Frontal cortex (tissue), 4 donors: Measurements from ENCODE around the gene SLITRK5. TPM values are rescaled to one million over a fixed set of nuclear protein-coding genes. Genes with fewer than 3 reads are reported as not detected.

Experiments used
- DNase-seq, 2 donors: peaks; one replicate each; pipeline ENCODE4 v3.0.0; 2012; ENCODE audit warnings: low spot score in 2 of 2
- FAIRE-seq: peaks from 2 replicates; lab custom pipeline; 2012; peaks lifted over from hg19 to GRCh38; lab: Jason Lieb, UNC
- total RNA-seq: library from RNA; depleted of rRNA; stranded (reverse); fragments of >200 nt; gene quantifications from one replicate; pipeline ENCODE4 v1.2.3, GENCODE V29; 2014
- donor health status: control.
- donor health status: control.
- donor health status: control.

SLITRK5 gene
- 29.3 TPM for total RNA-seq

GRCh38 chr13:87671031-87671752 lies at the start of gene SLITRK5:
Gene SLITRK5 (plus strand): TSS chr13:87671371. CDS start chr13:87675389, 4,018 bp downstream.
- DNase-seq, result peak; percentile 73 to 80
- FAIRE-seq, result no peak

- FAIRE-seq (no peak), DNase-seq (no peak)
These were observed 48.2 kb upstream of the SLITRK5 start for GRCh38 chr13:87622971-87623370.

GRCh38 chr13:87656306-87656705 lies 14.9 kb upstream of the SLITRK5 start:
- DNase-seq (no peak), FAIRE-seq (no peak)

- no peak for FAIRE-seq
- no peak for DNase-seq
These were observed 9.7 kb upstream of the SLITRK5 start for GRCh38 chr13:87661471-87661870.

GRCh38 chr13:87666831-87667230 lies 4.3 kb upstream of the SLITRK5 start:
- DNase-seq, result no peak
- FAIRE-seq, result no peak

GRCh38 chr13:87667686-87668085 lies 3.5 kb upstream of the SLITRK5 start:
- no peak for FAIRE-seq

GRCh38 chr13:87669379-87669978 lies 1.7 kb upstream of the SLITRK5 start:
- DNase-seq, result no peak
- no peak for FAIRE-seq

More at GRCh38 chr13:87667686-87668085, 3.5 kb upstream of the SLITRK5 start:
- DNase-seq, result no peak

- DNase-seq (peak in 1 of 2 donors; percentile 54), FAIRE-seq (no peak)
These were observed 808 bp downstream of the SLITRK5 start for GRCh38 chr13:87671753-87672605.

- DNase-seq (no peak), FAIRE-seq (no peak)
These were observed 3.1 kb downstream of the SLITRK5 start for GRCh38 chr13:87674247-87674738.

GRCh38 chr13:87675851-87676250 lies 4.7 kb downstream of the SLITRK5 start:
- FAIRE-seq, result no peak

GRCh38 chr13:87676254-87677042 lies 5.3 kb downstream of the SLITRK5 start:
- DNase-seq (no peak), FAIRE-seq (no peak)

More at GRCh38 chr13:87675851-87676250, 4.7 kb downstream of the SLITRK5 start:
- no peak for DNase-seq

GRCh38 chr13:87677043-87677495 lies 5.9 kb downstream of the SLITRK5 start:
- no peak for DNase-seq
- FAIRE-seq, result no peak

- FAIRE-seq (no peak), DNase-seq (peak in 1 of 2 donors; percentile 40)
These were observed 6.6 kb downstream of the SLITRK5 start for GRCh38 chr13:87677496-87678371.

GRCh38 chr13:87678372-87678752 lies 7.2 kb downstream of the SLITRK5 start:
- DNase-seq (no peak), FAIRE-seq (no peak)

- FAIRE-seq (no peak), DNase-seq (no peak)
These were observed 9.1 kb downstream of the SLITRK5 start for GRCh38 chr13:87680298-87680697.

- peak; percentile 37 for FAIRE-seq
- no peak for DNase-seq
These were observed 13.9 kb downstream of the SLITRK5 start for GRCh38 chr13:87684850-87685742.

- FAIRE-seq, result no peak
These were observed 25.3 kb downstream of the SLITRK5 start for GRCh38 chr13:87696458-87696857.

GRCh38 chr13:87698268-87698667 lies 27.1 kb downstream of the SLITRK5 start:
- DNase-seq (no peak), FAIRE-seq (no peak)

More at GRCh38 chr13:87696458-87696857, 25.3 kb downstream of the SLITRK5 start:
- DNase-seq, result no peak
